K562 (cell line): ENCODE results near the gene RTL1. TPM values are rescaled to one million over a fixed set of nuclear protein-coding genes. Genes with fewer than 3 reads are reported as not detected.

Experiments used
- CTBP1 ChIP-seq: fragments of 450-650 bp; IDR thresholded peaks from 2 replicates; pipeline ENCODE4 v1.6.1; 2016; ENCODE audit warnings: borderline replicate concordance
- E2F6 ChIP-seq, 2 experiments: IDR thresholded peaks; 2 replicates each; pipeline ENCODE4 v1.6.1; 2011; ENCODE audit warnings: borderline replicate concordance in 1 of 2, control low read depth in 1 of 2, low read depth in 1 of 2, low read length in 1 of 2, mild to moderate bottlenecking in 1 of 2, mixed read lengths in 1 of 2, moderate library complexity in 1 of 2; ENCODE audit not compliant: insufficient read depth in 1 of 2, insufficient read length in 1 of 2, poor library complexity in 1 of 2, severe bottlenecking in 1 of 2; ENCODE audit errors: extremely low read depth in 1 of 2
- EP300 ChIP-seq: IDR thresholded peaks from 2 replicates; pipeline ENCODE4 v1.6.1; 2012; ENCODE audit warnings: low read length, improper control_type of control experiment
- ETV1 ChIP-seq: fragments of 450-650 bp; conservative IDR thresholded peaks from 2 replicates; pipeline ENCODE4 v1.6.1; 2016; ENCODE audit warnings: missing genetic modification characterization, control low read depth, low read depth, missing compliant biosample characterization
- GTF2E2 ChIP-seq: fragments of 200-800 bp; sonication (Bioruptor generic); IDR thresholded peaks from 2 replicates; pipeline ENCODE4 v1.6.1; 2016; ENCODE audit warnings: missing genetic modification characterization, missing compliant biosample characterization
- POU5F1 ChIP-seq: fragments of 150-350 bp; IDR thresholded peaks from 2 replicates; pipeline ENCODE4 v1.6.1; 2014; ENCODE audit warnings: borderline replicate concordance, low read length, low read depth, mild to moderate bottlenecking; ENCODE audit not compliant: partially characterized antibody
- TCF7 ChIP-seq: sonication (generic); IDR thresholded peaks from 2 replicates; pipeline ENCODE4 v1.6.1; 2016; ENCODE audit warnings: antibody characterized with exemption, borderline replicate concordance
- ZNF280A ChIP-seq: fragments of 450-650 bp; IDR thresholded peaks from 2 replicates; pipeline ENCODE4 v1.6.1; 2018; ENCODE audit warnings: mild to moderate bottlenecking, low read depth; ENCODE audit not compliant: partially characterized antibody
- ZNF609 ChIP-seq: sonication (generic); formaldehyde crosslinking; IDR thresholded peaks from 2 replicates; pipeline ENCODE4 v1.8.1; 2023; ENCODE audit warnings: missing genetic modification reagents, mild to moderate bottlenecking, borderline replicate concordance
- polyA plus RNA-seq, 8 experiments: library from polyadenylated mRNA; depleted of rRNA in 4 of 8; stranded (reverse) in 5 of 8; unstranded in 3 of 8; fragments of >200 nt; fragmentation: Nextera tagmentation in 2 of 8; fragmentation: Illumina TruSeq in 1 of 8; extraction: Ambion mirVana in 2 of 8; extraction: Trizol in 1 of 8; gene quantifications; 2 replicates each; pipeline versions ENCODE4 v1.2.1 to v1.2.3, GENCODE V29; 2011 to 2014; ENCODE audit warnings: inconsistent platforms in 1 of 8, missing spikeins in 1 of 8
- total RNA-seq, 7 experiments: library from RNA; depleted of rRNA in 6 of 7; stranded (reverse); fragments of >200 nt in 6 of 7; fragmentation: Illumina TruSeq in 2 of 7; extraction: Trizol in 2 of 7; gene quantifications; 2 replicates each; pipeline versions ENCODE4 v1.2.1 to v1.2.3, GENCODE V29; 2011 to 2021; ENCODE audit warnings: low replicate concordance in 1 of 7

RTL1 gene
- total and polyA plus RNA-seq, 9 of the 15 experiments (the other 6 are each of a cell fraction or from before 2014, with no cell fraction given): not detected

GRCh38 chr14:100879194-100879593 is 24.3 kb downstream of the RTL1 start (continued):
- no peak for TF ChIP-seq ZNF280A
- TF ChIP-seq ETV1: no peak
- no peak for TF ChIP-seq POU5F1
- no peak for TF ChIP-seq EP300
- TF ChIP-seq TCF7: no peak
- no peak for TF ChIP-seq GTF2E2 (tag)
- TF ChIP-seq ZNF609 (CRISPR knock-in tag): no peak
- no peak for TF ChIP-seq CTBP1
- TF ChIP-seq E2F6 (IDR thresholded peaks at IDR 0.05; ENCODE audit: borderline replicate concordance in 1 of 2, extremely low read depth in 1 of 2, insufficient read depth in 1 of 2, insufficient read length in 1 of 2, low read depth in 1 of 2, low read length in 1 of 2, poor library complexity in 1 of 2, severe bottlenecking in 1 of 2): no peak
- TF ChIP-seq, all 486 proteins: peak for 0
